Fibroblast of villous mesenchyme (primary cell): Measurements from ENCODE around the gene TOLLIP. TPM values are rescaled to one million over a fixed set of nuclear protein-coding genes. Genes with fewer than 3 reads are reported as not detected.

Experiments
- DNase-seq: peaks from one replicate; pipeline ENCODE4 v3.0.0-alpha.2; 2010; ENCODE audit warnings: low read depth
- H3K4me3 ChIP-seq: 2 replicates; pipeline ENCODE4 v1.5.1; 2011; ENCODE audit warnings: low read depth, mild to moderate bottlenecking, low read length
- CTCF ChIP-seq: IDR thresholded peaks from 2 replicates; pipeline ENCODE4 v1.5.1; 2012; ENCODE audit warnings: low read depth, mild to moderate bottlenecking, low read length; ENCODE audit not compliant: insufficient read depth
- total RNA-seq: library from RNA; depleted of rRNA; stranded (reverse); fragments of >200 nt; gene quantifications from 2 replicates; pipeline ENCODE4 v1.2.3, GENCODE V29; 2012

Gene TOLLIP
- total RNA-seq, 1 donor = 27.2 TPM

GRCh38 chr11:1305501-1306056, 3.9 kb downstream of the TOLLIP start:
- DNase-seq = no peak
- TF ChIP-seq CTCF = no peak

GRCh38 chr11:1305063-1305495, 4.4 kb downstream of the TOLLIP start:
- no peak for DNase-seq
- no peak for TF ChIP-seq CTCF
- no peak overlapping the region for H3K4me3 ChIP-seq

More at GRCh38 chr11:1305501-1306056, 3.9 kb downstream of the TOLLIP start:
- no peak overlapping the region for H3K4me3 ChIP-seq

- H3K4me3 ChIP-seq = no peak overlapping the region
- TF ChIP-seq CTCF = no peak
- DNase-seq = no peak
Measured at GRCh38 chr11:1304380-1304779, 5.1 kb downstream of the TOLLIP start.

- TF ChIP-seq CTCF = no peak
- no peak overlapping the region for H3K4me3 ChIP-seq
- no peak for DNase-seq
Measured at GRCh38 chr11:1303973-1304372, 5.5 kb downstream of the TOLLIP start.

GRCh38 chr11:1303126-1303821, 6.2 kb downstream of the TOLLIP start:
- H3K4me3 ChIP-seq = no peak overlapping the region
- peak; percentile 25 for TF ChIP-seq CTCF
- no peak for DNase-seq

GRCh38 chr11:1302461-1303125, 6.8 kb downstream of the TOLLIP start:
- no peak overlapping the region for H3K4me3 ChIP-seq
- no peak for DNase-seq
- no peak for TF ChIP-seq CTCF
